ENCODE data around the gene INCENP. TPM values are rescaled to one million over a fixed set of nuclear protein-coding genes. Genes with fewer than 3 reads are reported as not detected.

Gene INCENP
- polyA plus RNA-seq, 1 of the 3 experiments (the other 2 are of a cell fraction), result 20.1 TPM

GRCh38 chr11:62115085-62115694 lies 8.6 kb upstream of the INCENP start:
- no peak overlapping the region for H3K9ac ChIP-seq
- POLR2A ChIA-PET, result no interaction called here
- CTCF ChIA-PET, result interaction anchor here (0.9 to 4.9 kb wide), 6 partner anchors 8 to 368 kb away, joined by 3 to 19 read pairs (median 6); partner anchors contain the start of gene INCENP
- H3K27me3 ChIP-seq (ENCODE audit: insufficient read depth), result no peaks in the 10 kb centered on the region
- no peaks in the 10 kb centered on the region; the same call in 1 of the 2 replicates for H3K9me3 ChIP-seq
- H3K36me3 ChIP-seq (replicated peaks in 1 of 2; ENCODE audit: control insufficient read depth in 1 of 2, insufficient read depth in 2 of 2, low read length in 1 of 2), result no peaks in the 10 kb centered on the region
- H2AFZ ChIP-seq (ENCODE audit: low read depth), result no peak overlapping the region
- WGBS (ENCODE audit: low lambda C conversion rate), result 52% methylated on average over 5 of the region's 5 CpGs
- no peak overlapping the region for H3K4me3 ChIP-seq (ENCODE audit: low read depth in 2 of 2, low read length in 1 of 2)
- no peak overlapping the region for H3K27ac ChIP-seq (ENCODE audit: low read depth in 2 of 2, low read length in 1 of 2)
- no peaks in the 10 kb centered on the region for H3K9me2 ChIP-seq
- H3K4me1 ChIP-seq (ENCODE audit: control insufficient read depth in 1 of 2, insufficient read depth in 2 of 2, low read depth in 1 of 2, low read length in 1 of 2), result no peaks in the 10 kb centered on the region
- no peak overlapping the region for H3K4me2 ChIP-seq
- H3K79me2 ChIP-seq (ENCODE audit: insufficient read depth), result no peaks in the 10 kb centered on the region
- H4K20me1 ChIP-seq (ENCODE audit: insufficient read depth), result no peaks in the 10 kb centered on the region
- DNase-seq, result no peak
- H3F3A ChIP-seq (replicated peaks; ENCODE audit: insufficient read depth), result no peaks in the 10 kb centered on the region
- no peak for TF ChIP-seq TEAD4 (IDR thresholded peaks at IDR 0.05; ENCODE audit: borderline replicate concordance, insufficient read depth)
- TF ChIP-seq FOXJ3 (CRISPR knock-in tag; IDR thresholded peaks at IDR 0.05), result no peak
- TF ChIP-seq ELF1 (IDR thresholded peaks at IDR 0.05), result no peak
- no peak for TF ChIP-seq SMC3 (IDR thresholded peaks at IDR 0.05; ENCODE audit: low read depth, low read length)
- TF ChIP-seq TCF12 (IDR thresholded peaks at IDR 0.05), result no peak
- no peak for TF ChIP-seq NRF1 (IDR thresholded peaks at IDR 0.05; ENCODE audit: low read depth, low read length)
- TF ChIP-seq TAF1 (IDR thresholded peaks at IDR 0.05; ENCODE audit: borderline replicate concordance, low read depth, low read length), result no peak
- TF ChIP-seq RCOR1 (IDR thresholded peaks at IDR 0.05; ENCODE audit: low read length), result no peak
- TF ChIP-seq, protein P1, sequence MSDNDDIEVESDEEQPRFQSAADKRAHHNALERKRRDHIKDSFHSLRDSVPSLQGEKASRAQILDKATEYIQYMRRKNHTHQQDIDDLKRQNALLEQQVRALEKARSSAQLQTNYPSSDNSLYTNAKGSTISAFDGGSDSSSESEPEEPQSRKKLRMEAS (IDR thresholded peaks at IDR 0.05; ENCODE audit: low read depth), result no peak
- TF ChIP-seq, protein P2, sequence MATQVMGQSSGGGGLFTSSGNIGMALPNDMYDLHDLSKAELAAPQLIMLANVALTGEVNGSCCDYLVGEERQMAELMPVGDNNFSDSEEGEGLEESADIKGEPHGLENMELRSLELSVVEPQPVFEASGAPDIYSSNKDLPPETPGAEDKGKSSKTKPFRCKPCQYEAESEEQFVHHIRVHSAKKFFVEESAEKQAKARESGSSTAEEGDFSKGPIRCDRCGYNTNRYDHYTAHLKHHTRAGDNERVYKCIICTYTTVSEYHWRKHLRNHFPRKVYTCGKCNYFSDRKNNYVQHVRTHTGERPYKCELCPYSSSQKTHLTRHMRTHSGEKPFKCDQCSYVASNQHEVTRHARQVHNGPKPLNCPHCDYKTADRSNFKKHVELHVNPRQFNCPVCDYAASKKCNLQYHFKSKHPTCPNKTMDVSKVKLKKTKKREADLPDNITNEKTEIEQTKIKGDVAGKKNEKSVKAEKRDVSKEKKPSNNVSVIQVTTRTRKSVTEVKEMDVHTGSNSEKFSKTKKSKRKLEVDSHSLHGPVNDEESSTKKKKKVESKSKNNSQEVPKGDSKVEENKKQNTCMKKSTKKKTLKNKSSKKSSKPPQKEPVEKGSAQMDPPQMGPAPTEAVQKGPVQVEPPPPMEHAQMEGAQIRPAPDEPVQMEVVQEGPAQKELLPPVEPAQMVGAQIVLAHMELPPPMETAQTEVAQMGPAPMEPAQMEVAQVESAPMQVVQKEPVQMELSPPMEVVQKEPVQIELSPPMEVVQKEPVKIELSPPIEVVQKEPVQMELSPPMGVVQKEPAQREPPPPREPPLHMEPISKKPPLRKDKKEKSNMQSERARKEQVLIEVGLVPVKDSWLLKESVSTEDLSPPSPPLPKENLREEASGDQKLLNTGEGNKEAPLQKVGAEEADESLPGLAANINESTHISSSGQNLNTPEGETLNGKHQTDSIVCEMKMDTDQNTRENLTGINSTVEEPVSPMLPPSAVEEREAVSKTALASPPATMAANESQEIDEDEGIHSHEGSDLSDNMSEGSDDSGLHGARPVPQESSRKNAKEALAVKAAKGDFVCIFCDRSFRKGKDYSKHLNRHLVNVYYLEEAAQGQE (IDR thresholded peaks at IDR 0.05; ENCODE audit: low read depth, low read length), result no peak
- TF ChIP-seq RAD21 (IDR thresholded peaks at IDR 0.05; ENCODE audit: low read length), result no peak
- no peak for TF ChIP-seq YY1 (IDR thresholded peaks at IDR 0.05; ENCODE audit: low read depth)
- TF ChIP-seq FOXM1 (IDR thresholded peaks at IDR 0.05; ENCODE audit: low read depth), result no peak
- TF ChIP-seq GABPA (IDR thresholded peaks at IDR 0.05; ENCODE audit: low read depth), result no peak
- no peak for TF ChIP-seq MEF2A (IDR thresholded peaks at IDR 0.05; ENCODE audit: borderline replicate concordance, low read depth)
- TF ChIP-seq JUND (IDR thresholded peaks at IDR 0.05), result no peak
- TF ChIP-seq, protein P3, sequence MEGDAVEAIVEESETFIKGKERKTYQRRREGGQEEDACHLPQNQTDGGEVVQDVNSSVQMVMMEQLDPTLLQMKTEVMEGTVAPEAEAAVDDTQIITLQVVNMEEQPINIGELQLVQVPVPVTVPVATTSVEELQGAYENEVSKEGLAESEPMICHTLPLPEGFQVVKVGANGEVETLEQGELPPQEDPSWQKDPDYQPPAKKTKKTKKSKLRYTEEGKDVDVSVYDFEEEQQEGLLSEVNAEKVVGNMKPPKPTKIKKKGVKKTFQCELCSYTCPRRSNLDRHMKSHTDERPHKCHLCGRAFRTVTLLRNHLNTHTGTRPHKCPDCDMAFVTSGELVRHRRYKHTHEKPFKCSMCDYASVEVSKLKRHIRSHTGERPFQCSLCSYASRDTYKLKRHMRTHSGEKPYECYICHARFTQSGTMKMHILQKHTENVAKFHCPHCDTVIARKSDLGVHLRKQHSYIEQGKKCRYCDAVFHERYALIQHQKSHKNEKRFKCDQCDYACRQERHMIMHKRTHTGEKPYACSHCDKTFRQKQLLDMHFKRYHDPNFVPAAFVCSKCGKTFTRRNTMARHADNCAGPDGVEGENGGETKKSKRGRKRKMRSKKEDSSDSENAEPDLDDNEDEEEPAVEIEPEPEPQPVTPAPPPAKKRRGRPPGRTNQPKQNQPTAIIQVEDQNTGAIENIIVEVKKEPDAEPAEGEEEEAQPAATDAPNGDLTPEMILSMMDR (IDR thresholded peaks at IDR 0.05), result no peak
- TF ChIP-seq RXRA (IDR thresholded peaks at IDR 0.05; ENCODE audit: borderline replicate concordance, low read depth), result no peak

Measured in SK-N-SH (cell line).